Fibroblast of skin of right quadriceps (primary cell): Measurements from ENCODE around the gene ABCB6.
"Not testable (repeated sequence)": the region's sequence is repeated elsewhere in the genome, so short reads cannot be mapped to it uniquely, and the experiment has no call there.

Experiments
- DNase-seq: peaks from one replicate; pipeline ENCODE4 v3.0.0-alpha.2; 2013

ABCB6 gene

GRCh38 chr2:219213026-219213415 lies 5.7 kb downstream of the ABCB6 start:
- no peak for DNase-seq

GRCh38 chr2:219210886-219211362 lies 7.8 kb downstream of the ABCB6 start:
- no peak for DNase-seq

- no peak for DNase-seq
These were observed 8.4 kb downstream of the ABCB6 start for GRCh38 chr2:219210196-219210885.

GRCh38 chr2:219209236-219210195 lies 9.2 kb downstream of the ABCB6 start:
- DNase-seq, result no peak

- peak; percentile 25 for DNase-seq
These were observed 10.6 kb downstream of the ABCB6 start for GRCh38 chr2:219207884-219208740.

- no peak for DNase-seq
These were observed 11.4 kb downstream of the ABCB6 start for GRCh38 chr2:219207134-219207883.

GRCh38 chr2:219206328-219207133 lies 12.2 kb downstream of the ABCB6 start, which contains the start of gene ZFAND2B:
Gene ZFAND2B, plus strand, starts transcription at chr2:219206782. Its CDS starts 206 bp downstream, at chr2:219206988.
- peak; percentile 94 for DNase-seq

GRCh38 chr2:219205981-219206327 lies 12.8 kb downstream of the ABCB6 start:
- DNase-seq, result no peak

GRCh38 chr2:219205165-219205538 lies 13.6 kb downstream of the ABCB6 start:
- no peak for DNase-seq

GRCh38 chr2:219204425-219205164 lies 14.2 kb downstream of the ABCB6 start:
- no peak for DNase-seq

- DNase-seq, result not testable (repeated sequence)
These were observed 17.4 kb downstream of the ABCB6 start for GRCh38 chr2:219201331-219201730.

GRCh38 chr2:219200502-219201326 lies 18.0 kb downstream of the ABCB6 start:
- DNase-seq, result not testable (repeated sequence)

- DNase-seq, result no peak
These were observed 19.1 kb downstream of the ABCB6 start for GRCh38 chr2:219199470-219200211.

GRCh38 chr2:219198974-219199373 lies 19.8 kb downstream of the ABCB6 start:
- DNase-seq, result no peak

- no peak for DNase-seq
These were observed 21.4 kb downstream of the ABCB6 start for GRCh38 chr2:219197388-219197787.

- no peak for DNase-seq
These were observed 31.9 kb downstream of the ABCB6 start for GRCh38 chr2:219186754-219187456.

GRCh38 chr2:219184121-219184520 lies 34.6 kb downstream of the ABCB6 start:
- DNase-seq, result no peak

GRCh38 chr2:219183151-219183772 lies 35.5 kb downstream of the ABCB6 start:
- no peak for DNase-seq
